Nucleus accumbens (tissue), 56 donors: Measurements from ENCODE around the gene TUNAR.

ENCODE experiments used
- DNase-seq, 56 donors: peaks; one replicate each; lab custom pipeline; 2025; lab: John Stamatoyannopoulos, UW

Gene TUNAR

DNA sequence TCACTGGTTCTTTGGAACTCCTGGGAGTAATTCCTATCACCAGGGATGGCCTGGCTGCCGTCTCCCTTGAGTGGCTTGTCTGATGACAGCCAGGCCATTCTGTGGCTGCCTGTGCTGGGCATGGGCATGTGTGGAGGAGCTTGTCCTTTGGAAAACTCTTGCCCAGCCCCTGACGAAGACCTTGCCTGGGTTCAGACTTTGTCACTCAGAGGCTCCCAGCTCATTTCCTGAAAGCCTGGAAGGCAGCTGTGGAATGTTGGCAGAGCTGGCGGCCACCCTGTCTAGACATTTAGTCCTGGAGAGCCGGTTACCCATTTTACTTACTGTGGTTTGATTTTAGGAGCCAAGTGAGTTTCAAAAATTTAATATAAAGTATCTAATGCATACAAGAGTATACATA lies 34.0 kb downstream of the TUNAR start:
- no peak for DNase-seq

DNA sequence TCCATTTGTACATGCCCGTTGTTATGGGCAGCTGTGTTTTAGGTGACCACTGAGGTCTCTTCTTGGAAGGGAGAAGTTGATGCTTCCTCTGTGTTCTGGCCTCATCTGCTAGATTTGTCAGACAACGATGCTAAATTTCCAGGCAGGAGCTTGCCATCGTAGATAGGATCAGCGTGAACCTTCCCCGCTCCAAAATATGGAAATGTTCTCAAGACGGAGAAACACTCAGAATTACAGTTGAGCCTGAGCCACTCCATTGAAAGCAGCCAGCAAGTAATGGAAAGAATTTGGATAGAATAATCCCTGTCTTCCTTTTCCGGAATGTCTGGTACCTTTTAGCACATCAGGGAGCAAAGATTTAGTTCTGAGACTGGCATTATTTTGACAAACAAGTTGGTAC lies 34.8 kb downstream of the TUNAR start:
- DNase-seq: no peak

DNA sequence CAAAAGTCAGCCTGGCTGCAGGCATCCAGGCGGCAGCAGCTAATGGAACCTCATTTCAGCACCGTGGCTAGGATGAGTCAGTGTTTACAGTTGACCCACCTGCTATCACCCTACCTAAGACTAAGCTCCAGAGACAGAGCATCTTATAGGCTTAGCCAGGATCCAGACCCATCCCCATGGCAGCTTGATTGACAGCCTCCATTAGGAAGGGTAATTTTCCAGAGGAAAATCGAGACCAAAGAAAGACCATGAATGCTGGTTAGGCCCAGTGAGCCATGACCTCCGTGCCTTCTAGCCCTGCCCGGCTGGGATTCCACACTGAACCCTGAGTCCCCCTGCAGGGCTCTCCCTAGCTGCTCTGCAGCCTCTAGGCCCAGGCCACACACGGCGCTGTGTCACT lies 38.7 kb downstream of the TUNAR start:
- DNase-seq: no peak

DNA sequence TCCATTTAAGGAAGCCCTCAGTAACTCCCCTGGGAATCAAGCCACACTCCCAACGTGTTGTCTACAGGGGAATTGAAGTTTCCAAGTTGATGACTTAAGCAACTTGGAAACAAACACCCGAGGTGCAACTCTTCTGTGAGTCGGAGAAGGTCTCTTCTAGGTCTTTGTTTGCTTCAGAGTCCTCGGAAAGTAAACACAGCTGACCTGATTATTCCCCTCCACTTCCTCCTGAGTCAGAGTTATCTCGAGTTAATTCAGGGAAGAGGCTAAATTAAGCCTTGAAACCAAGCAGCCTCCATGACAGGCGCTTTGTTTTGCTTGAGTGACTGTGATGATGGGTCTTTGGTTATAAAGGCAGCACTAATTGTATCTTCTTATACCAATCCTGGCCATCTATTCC lies 41.8 kb downstream of the TUNAR start:
- no peak for DNase-seq

DNA sequence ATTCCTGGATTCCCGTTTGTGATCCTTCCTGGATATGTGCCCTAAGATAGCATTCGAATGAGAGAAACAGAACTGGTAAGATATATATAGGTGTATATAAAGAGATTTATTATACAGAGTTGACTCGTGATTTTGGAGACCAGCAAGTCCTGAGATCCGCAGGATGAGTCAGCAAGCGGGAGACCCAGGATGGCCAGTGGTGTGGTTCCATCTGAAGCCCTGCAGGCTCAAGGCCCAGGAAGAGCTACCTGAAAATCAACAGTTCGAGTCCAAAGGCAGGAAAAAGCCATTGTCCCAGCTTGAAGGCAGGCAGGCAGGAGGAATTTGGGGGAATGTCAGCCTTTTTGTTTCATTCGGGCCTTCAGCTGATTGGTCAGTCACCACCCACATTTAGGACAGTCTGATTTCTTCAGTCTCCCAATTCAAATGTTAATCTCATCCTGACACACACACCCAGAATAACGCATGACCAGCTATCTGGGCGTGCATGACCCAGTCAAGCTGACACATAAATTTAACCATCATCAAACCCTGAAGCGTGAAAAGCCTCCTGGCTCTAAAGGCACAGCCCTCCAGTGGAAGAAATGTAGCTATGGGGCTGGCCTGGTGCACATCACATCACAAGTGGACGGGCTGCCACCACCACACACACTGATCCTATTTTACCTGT lies 44.3 kb downstream of the TUNAR start:
- DNase-seq: no peak

DNA sequence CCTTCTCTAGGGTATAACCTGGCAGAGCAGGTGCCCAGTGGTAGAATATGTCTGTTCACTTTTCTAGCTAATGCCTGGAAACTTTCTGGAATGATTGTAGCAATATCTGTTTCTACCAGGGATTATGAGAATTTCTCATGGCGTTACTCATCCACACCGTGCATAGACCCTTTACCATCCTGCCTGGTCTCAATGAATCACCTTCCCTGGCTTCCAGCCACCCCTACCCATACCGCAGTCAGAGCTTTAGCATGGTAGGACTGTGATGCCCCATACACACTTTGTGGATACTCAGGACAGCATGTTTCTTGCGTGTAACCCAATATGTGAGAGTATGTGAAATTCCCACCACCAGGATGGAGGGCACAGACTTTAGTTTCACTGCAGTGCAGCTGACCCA lies 45.4 kb downstream of the TUNAR start:
- no peak for DNase-seq

DNA sequence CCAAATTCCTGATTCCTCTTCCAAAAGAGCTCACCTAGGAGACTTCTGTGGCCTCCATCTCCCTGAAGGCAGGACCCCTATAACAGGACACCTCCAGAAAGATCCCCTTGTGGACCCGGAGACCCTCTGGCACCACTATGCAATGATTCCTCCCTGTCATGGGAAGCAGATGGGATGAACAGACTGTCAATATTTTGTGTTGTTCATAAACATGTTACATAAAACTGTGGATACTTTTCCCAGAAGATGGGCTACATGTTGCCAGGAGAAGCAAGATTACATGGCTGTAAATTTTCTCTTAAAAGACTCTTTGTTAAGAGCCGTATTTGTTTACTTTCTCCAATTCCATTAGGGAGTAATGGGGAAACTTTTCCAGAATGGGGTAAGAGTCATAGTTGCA lies 52.1 kb downstream of the TUNAR start:
- no peak for DNase-seq

DNA sequence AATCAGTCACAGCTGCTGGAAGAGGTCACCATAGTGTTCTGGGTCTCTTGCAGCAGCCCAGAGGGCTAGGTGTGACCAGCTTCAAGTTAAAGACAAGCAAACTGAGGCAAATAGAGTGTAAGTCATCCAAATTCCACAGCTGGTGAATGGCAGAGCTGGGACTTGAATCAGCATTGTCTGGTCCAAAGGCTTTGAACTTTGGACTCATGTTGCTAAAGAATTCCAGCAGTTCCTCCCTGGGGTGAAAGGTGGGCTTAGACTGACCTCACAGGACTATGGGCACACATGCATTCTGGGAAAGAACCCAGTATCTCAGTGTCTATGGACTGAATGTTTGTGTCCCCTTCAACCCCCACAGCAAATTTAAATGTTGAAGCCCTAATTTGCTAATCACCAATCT lies 54.8 kb downstream of the TUNAR start:
- DNase-seq: no peak

DNA sequence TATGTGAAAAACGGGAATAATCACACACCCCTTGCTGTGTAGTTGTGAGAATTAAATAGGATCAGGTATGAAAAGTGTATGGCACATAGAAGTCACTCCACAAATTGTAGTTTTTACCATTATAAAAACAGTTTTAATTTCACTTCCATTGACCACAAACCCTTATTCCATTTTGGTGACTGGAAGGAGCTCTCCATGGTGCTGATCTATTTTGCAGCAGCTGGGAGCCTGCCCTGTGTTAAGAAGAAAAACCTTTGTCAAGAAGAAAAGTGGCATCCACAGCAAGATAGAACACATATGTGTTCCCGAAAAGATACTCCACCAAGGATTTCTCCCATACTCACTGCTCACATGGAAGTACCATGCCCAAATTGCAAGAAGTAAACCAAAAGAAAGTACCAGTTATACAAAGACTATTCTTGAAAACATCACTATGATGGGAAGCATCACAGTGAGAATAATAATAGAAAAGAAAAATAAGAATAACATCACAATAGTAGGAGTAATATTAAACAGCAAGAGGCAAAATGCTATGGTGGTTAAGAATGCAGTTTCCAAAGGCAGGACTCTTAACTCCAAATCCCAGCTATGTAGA lies 58.7 kb downstream of the TUNAR start:
- DNase-seq: peak in 3 of 56 donors; percentile 1 to 5 (median 1)

DNA sequence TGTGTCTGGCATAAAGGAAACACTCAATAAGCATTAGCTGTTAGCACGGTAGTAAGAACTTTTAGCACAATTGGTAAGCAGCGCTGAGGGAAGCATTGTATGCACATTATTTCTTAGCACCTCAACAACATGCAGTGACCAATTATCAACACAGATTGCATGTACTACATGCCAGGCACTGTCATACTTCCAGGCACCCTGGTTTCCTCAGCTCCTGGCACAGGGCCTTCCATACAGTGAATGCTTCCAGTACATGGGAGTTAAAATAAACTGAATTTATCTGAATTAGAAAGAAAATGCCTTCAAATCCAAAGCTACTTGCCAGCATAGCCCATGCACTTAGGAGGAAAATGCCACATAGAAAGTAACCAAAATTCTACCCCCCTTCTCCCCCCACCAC lies 59.4 kb downstream of the TUNAR start:
- no peak for DNase-seq

DNA sequence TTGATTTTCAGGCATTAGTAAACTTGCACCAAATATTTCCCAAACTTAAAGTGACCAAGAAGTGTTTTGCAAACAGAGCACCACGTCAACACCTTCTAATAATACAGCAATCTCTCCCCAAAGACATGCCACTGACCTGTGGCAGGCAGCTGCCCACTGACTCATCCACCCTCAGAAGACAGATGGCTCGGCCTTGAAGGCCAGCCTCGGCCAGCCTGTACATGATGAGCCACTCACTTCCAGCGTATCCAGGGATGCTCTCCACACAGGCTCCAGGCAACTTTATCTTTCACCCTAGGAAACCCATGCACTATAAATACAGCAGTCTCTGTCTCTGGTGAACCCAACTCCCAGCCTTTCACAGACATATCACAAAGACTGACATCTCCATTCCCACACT lies 62.7 kb downstream of the TUNAR start:
- no peak for DNase-seq

DNA sequence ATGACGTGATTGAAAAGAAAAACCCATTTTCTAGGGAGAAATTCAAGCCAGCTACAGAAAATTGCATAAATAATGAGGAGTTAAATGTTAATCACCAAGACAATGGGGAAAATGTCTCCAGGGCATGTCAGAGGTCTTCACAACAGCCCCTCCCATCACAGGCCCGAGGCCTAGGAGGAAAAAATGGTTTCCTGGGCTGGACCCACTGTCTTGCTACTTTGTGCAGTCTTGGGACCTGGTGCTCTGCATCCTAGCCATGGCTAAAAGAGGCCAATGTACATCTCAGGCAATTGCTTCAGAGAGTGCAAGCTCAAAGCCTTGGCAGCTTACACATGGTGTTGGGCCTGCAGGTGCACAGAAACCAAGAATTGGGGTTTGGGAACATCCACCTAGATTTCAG lies 65.3 kb downstream of the TUNAR start:
- DNase-seq: no peak

DNA sequence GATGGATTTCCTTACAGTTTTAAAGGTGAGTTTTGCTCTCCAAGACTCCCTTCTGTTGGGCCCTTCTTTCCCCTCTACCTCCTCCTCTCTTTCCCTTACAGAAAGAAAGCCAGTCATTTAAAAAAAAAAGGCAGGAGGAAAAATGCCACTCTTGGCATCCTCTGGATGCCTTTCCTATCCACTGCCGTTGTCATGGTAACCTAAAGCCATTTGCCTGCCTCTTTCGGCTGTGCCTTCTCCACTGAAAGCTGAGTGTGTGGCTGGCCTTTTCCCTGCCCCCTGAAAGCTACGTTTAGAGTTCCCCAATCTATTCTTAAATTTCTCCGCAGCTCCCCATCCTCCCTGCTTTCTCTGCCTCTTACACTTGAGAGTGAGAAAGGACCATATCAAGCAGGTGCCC lies 67.1 kb downstream of the TUNAR start:
- DNase-seq: peak in 4 of 56 donors; percentile 1 to 26 (median 6)

DNA sequence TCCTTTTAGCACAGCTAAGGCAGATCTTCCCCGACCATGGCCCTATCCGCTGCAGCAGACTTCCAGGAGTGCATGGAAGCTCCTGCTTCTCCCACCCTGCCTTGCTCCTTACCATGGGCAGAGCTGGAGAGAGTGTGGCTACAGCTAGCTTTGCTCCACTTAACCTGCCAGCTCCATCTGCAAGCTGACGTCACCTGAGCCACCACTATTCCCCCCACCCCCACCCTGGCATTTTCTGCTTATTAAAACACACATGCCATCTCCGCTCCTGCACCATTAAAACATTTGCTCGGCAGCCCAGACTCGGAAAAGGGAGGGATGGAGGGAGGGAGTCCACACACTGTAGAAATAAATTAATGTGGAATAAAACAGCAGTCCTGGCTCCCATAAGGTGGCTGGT lies 67.8 kb downstream of the TUNAR start:
- no peak for DNase-seq

DNA sequence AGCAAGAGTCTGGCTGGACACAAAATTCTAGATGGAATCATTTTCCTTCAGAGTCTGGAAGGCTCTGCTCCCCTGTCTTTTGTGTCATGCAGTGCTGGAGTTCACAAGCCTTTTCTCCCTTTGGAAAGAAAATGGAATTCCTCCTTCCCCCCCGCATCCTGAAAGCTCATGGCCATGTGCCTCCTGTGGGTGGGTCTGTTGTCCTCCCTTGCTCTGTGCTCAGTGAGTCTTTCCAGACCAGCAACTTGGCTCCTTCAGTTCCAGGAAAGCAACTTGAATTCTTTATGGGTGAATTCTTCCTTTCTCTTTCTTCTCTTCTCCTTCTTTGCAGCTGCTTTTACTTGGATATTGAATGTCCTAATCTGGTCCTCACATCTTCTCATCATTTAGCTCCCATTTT lies 70.2 kb downstream of the TUNAR start:
- DNase-seq: no peak

DNA sequence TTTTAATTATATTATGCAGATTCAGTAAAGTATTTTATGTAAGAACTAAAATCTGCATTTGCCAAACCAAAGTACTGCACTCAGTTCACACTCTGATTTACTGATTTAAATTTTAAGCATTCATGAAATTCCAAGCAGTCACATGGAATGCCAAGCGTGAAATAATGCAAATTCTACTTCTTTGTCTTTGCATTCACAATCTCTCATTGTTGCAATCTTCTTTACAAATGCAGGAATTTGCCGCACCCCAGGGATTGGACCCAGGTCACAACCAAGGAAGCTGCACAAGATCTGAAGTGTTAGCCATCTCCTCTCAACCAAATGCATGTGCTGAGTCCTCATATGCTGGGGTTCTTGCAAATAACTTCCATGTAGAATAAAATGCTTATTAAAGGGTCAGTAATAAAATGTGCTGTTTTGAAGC lies 71.9 kb downstream of the TUNAR start:
- no peak for DNase-seq

DNA sequence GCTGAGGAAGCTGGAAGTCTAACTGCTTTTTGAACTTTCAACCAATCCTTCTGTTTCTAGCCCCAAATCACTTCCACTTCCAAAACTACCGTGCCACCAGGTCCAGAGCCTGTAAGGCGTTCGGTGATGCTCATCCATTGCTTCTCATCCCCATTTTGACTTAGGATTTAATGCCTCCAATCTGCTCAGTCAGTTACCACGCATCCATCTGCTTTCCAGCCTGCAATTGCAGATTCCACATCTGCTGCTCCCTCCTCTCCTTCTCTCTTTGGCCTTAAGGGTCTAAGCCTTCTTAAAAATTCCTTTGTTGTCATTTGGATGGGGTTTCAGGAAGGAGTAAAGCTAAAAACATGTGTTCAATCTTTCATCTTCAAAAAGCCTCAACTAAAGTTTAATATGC lies 74.7 kb downstream of the TUNAR start:
- DNase-seq: no peak

DNA sequence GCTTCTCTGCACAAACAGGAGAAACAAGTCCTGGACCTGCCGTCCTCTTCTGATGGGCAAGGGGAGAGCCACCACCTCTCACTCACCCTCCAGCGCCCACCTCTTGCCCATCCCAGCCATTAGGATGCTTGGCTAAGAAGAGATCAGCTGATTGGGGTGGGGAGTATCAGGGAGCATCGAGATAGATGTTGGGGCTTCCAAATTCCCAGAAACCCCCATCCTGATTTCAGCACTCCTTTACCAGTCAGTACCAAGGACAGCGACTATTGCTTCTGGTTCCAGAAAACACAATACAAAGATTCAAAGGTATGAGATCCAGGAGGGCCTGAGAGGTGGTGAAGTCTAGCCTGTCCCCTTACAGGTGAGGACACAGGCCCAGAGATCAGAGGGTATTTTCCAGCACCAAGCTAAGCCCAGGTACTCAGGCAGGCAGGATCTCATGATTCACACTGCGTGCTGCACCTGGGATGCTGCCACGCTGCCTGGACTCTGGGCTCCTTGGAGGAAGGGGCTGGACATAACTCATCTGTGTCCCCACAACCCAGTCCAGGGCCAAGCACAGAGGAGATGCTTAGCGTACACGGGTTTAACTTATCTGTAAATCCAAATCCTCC lies 76.6 kb downstream of the TUNAR start:
- DNase-seq: no peak

DNA sequence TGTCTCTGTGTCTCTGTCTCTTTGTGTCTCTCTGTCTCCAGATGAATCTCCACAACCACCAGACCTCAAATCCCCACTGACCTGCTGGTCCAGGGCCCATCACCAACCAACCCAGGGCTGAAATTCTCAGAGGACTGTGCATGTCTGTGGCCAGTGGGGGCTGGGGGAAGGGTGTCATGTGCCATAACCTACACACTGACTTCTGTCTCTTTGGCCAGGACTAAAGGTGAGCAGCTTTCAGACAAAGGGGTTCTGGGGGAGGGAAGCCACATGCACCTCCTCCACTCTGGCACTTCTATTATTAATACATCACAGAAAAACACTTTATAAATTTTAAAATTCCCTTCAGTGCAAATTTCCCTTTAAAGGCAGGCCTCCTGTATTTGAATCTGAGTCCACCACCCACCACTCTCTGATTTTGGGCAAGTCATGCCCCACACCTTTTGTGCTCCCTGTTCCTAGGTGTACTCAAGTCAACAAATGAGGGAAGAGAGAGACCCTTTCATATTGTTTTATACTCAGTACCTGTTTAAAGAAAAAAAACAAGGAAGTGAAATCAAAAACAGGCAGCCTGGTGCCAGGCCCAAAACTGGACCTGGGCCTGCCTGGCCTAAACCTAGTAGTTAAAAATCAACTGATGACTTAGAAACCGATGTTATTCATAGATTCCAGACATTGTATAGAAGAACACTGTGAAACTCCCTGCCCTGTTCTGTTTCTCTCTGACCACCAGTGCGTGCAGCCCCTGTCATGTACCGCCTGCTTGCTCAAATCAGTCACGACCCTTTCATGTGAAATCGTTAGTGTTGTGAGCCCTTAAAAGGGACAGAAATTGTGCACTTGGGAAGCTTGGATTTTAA lies 80.2 kb downstream of the TUNAR start:
- no peak for DNase-seq

DNA sequence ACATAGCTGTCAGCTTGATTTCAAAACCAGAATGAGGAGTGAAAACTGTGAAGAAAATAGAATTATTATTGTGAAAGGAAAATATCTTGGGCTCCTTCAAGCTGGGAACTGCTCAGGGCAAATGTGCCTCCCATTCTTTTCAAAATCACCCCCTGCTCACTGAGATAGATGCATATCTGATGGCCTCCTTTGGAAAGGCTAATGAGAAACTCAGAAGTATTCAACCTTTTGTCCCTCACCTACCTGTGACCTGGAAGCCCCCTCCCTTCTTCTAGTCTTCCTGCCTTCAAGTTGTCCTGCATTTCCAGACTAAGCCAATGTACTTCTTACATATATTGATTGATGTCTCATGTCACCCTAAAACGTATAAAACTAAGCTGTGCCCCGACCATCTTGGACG lies 81.5 kb downstream of the TUNAR start:
- DNase-seq: no peak

DNA sequence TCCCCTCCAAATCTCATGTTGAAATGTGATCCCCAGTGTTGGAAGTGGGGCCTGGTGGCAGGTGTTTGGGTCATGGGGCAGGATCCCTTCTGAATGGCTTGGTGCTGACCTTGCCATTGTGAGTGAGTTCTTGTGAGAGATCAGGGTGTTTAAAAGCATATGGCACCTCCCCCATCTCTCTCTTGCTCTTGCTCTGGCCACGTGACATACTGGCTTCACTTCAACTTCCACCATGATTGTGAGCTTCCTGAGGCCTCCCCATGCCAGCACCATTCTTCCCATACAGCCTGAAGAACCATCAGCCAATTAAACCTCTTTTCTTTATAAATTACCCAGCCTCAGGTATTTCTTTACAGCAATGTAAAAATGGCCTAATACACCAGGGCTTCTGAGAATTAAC lies 82.7 kb downstream of the TUNAR start:
- no peak for DNase-seq
